Measurements from ENCODE around the gene PGBD5.
"Not testable (repeated sequence)": the region's sequence is repeated elsewhere in the genome, so short reads cannot be mapped to it uniquely, and the experiment has no call there.

Gene PGBD5

GRCh38 chr1:230425252-230426091 lies 660 bp downstream of the PGBD5 start:
- no peak for TF ChIP-seq CTCF (IDR thresholded peaks at IDR 0.05)
- Histone ChIP-seq H3K27ac (no peak overlapping the region), H3K4me3 (peak overlapping the region; percentile 84)
- DNase-seq (ENCODE audit: low spot score), result no peak

DNA sequence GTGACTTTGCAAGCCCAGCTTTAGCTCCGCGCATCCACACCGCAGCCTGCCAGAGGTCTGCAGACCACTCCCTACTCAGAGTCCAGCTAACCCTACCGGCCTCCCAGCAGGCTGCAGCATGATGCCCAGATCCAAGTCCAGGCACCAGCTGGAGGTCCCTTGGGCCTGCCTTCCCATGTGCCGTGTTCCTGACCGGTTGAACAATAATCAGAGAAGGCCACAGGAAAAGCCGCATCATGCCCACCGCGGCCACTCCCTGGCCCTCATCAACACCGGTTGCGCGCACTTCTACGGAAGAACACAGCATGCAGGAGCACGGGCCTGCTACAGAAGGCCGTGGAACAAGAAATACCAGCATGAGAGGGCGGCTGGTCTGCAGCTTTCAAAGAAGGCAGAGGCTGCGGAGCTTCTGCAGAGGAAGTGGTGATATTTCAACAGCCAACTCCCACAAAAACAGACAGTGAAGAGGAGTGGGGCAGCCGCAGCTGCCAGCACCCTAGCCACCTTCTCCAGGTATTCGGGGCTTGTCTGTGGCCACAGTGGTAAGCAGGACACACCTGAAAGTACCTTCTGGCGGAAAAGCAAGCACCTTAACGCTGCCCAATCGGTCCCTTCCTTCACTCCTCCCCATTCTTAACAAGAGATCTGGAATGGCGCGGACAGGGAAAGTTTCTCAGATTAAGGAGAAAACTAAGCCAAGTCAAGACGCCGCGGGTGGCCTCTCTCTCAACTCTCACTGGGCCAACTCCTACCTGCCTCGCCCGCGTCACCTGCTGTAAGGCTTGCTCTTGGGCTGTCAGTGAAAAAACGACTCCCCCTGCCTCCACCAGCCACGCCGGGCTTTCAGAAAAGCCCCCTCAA lies 1.5 kb downstream of the PGBD5 start:
- H3K4me3 ChIP-seq, result peak overlapping the region; percentile 84
- no peak for TF ChIP-seq CTCF (IDR thresholded peaks at IDR 0.05)
- no peak for DNase-seq (ENCODE audit: low spot score)
- no peak overlapping the region for H3K27ac ChIP-seq

DNA sequence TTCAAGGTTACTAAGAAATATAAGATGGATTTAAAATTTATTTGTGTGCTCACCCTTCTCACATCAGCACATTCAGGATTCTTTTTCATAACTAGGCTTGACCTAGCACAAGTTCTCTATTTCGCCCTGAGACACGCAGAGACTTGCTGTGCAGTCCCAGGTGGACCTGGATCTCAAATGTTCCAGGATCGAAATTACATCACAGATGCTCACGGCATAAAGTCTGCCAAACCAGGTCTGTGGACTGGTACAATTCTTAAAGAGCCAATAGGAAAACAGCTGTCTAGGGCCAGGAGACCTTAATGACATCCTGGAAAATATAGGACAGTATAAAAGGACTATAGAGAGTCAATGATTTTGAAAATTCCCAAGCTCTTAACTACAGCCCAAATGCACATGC lies 2.2 kb downstream of the PGBD5 start:
- TF ChIP-seq CTCF (IDR thresholded peaks at IDR 0.05), result no peak
- no peak overlapping the region for H3K27ac ChIP-seq
- no peak for DNase-seq (ENCODE audit: low spot score)
- no peak overlapping the region for H3K4me3 ChIP-seq

- Histone ChIP-seq H3K4me3 (no peak overlapping the region), H3K27ac (no peak overlapping the region)
- TF ChIP-seq CTCF (IDR thresholded peaks at IDR 0.05), result no peak
- DNase-seq (ENCODE audit: low spot score), result no peak
Observed at GRCh38 chr1:230423261-230423660, 2.9 kb downstream of the PGBD5 start.

DNA sequence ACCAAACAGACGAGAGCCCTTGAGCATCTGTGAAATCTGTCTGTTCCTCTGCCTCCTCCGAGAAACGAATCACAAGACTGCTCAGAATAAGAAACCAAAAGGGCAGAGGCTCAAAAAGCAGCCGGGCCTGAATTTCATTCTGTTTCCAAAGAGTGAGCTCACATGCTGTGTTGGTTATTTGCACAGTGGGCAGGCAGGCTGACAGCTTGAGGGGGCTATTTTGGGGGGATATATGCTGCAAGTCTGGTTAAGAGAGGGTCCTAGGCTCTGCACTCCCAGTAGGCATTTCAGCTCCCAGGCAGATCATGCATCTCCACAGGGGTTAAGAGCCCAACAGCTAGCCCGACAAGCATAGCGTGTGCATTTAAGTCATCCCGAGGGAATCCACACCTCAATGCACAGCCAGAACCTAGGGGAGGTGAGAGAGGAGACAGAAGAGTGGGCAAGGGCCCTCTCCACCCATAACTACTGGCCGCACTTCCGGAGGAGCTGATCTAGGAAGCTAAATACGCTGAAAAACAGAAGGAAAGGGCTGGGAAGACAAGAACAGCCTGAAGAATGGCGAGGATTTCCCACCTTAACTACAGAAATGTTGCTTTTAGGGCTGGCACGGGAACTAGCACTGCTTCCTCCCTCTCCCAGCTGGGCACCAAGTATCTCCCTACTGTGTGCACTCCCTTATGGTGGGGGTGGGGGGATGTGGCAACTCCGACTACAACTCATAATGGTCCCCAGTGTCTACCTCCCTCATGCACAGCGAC lies 3.7 kb downstream of the PGBD5 start:
- Histone ChIP-seq H3K4me3 (no peak overlapping the region), H3K27ac (no peak overlapping the region)
- DNase-seq (ENCODE audit: low spot score), result no peak
- no peak for TF ChIP-seq CTCF (IDR thresholded peaks at IDR 0.05)

- Histone ChIP-seq H3K27ac (no peak overlapping the region), H3K4me3 (no peak overlapping the region)
- DNase-seq (ENCODE audit: low spot score), result no peak
- TF ChIP-seq CTCF (IDR thresholded peaks at IDR 0.05), result no peak
Observed at GRCh38 chr1:230421481-230421880, 4.7 kb downstream of the PGBD5 start.

- not testable (repeated sequence) for H3K4me3 ChIP-seq; H3K27ac ChIP-seq; DNase-seq (ENCODE audit: low spot score)
Observed at GRCh38 chr1:230420372-230420771, 5.8 kb downstream of the PGBD5 start.

Measured in coronary artery (tissue), 2 donors.